SH-SY5Y (cell line): ENCODE data around the gene KIAA1755.

Experiments used
- GATA2 ChIP-seq: IDR thresholded peaks from 2 replicates; pipeline ENCODE4 v1.6.1; 2011; ENCODE audit warnings: mild to moderate bottlenecking, low read depth, low read length
- GATA3 ChIP-seq: IDR thresholded peaks from 2 replicates; pipeline ENCODE4 v1.6.1; 2011; ENCODE audit warnings: low read depth, mild to moderate bottlenecking, low read length, moderate library complexity

DNA sequence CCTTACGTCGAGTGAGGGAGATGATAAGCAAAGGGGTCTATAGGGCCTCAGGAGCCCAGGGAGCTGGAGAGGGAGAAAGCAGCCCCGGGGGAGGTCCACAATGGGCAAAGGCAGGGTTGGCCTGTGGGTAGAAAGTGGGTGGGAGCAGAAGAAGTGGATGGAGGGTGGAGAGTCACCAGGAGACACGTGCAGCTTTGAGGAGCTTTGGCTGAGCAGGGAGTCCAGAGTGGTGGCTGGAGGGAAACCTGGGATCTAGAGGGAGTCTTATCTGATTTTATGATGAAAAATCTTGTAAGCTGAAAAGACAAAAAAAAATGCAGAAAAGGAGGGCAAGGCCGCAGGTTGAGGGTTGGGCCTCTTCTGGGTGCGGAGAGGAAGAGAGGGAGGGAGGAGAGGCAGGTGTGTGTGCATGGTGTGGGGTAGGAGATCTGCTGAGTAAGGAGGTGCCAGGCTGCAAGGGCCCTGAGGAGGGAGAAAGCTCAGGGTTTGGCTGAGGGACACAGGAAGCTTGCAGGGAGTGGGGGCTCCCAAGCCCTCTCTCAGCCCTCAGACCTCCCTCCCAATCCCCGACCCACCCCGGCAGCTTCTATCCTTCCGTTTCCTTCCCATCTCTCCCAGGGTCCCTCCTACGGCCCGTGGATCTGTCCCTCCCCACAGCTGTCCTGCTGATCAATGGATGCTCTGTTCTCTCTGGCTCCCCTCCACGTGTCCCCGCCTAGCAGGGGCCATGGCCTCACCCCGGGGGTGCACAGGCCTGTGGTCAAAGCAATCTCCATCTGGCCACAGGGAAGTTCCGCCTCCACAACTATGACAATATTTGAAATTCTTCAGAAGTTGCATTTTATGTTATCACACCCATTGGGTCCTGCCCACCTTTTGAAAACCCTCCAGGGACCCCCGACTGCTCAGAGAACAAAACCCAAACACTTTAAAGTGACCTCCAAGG, 26.3 kb upstream of the KIAA1755 start:
- no peak for TF ChIP-seq GATA2
- TF ChIP-seq GATA3, result no peak
